Measurements from ENCODE around the gene PLEKHO1.
A peak's percentile ranks its signal among the peaks of the same experiment; 100 is the strongest.
"Not testable (repeated sequence)": the region's sequence is repeated elsewhere in the genome, so short reads cannot be mapped to it uniquely, and the experiment has no call there.

Gene PLEKHO1

DNA sequence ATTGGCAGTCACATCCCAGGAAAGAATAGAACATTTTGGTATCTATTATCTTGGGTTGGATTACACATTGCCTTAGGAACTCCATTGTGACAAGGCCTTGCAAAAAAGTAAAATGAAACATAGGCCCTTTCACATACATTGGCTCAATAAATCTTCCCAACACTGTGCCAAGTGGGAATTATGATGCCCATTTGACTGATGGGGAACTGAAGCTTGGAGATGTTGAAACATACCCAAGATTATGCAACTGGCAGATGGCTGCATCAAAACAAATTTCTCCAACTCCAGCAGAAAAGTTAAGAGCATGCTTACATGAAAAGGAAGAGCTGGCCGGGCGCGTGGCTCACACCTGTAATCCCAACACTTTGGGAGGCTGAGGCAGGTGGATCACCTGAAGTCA is 26.9 kb downstream of the PLEKHO1 start:
- peak; percentile 66 to 84 for DNase-seq

DNA sequence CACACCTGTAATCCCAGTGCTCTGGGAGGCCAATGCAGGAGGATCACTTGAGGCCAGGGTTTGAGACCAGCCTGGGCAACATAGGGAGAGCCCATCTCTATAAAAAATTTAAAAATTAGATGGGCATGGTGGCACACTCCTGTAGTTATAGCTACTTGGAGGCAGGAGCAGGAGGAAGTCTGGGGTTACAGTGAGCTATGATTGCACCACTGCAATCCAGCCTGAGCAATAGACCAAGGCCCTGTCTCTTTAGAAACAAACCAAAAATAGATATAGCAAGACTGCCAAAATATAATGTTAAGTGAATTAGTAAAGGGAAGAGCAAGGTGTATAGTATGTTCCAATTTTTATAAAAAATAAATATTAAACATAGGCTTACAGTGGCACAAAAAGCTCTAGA is 28.8 kb downstream of the PLEKHO1 start:
- DNase-seq, result peak; percentile 71 to 72

DNA sequence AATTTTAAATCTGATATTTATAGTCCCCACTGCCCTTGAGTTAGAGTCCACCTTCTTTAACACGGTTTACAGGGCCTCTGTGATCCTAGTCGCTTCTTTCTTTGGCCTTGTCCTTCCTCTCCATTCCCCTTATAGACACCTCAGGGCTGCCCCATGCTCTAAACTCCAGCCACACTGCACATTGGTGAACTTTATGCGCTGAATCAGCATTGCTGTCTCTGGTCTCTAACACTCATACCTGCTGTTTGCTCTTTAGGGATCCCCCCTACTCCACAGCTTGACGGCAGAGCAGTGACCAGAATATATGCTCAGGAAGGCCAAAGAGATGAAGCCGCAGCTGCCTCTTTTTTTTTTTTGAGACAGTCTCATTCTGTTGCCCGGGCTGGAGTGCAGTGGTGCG is 30.2 kb downstream of the PLEKHO1 start:
- no peak for DNase-seq

GRCh38 chr1:150180474-150180873 is 30.8 kb downstream of the PLEKHO1 start:
- peak; percentile 22 to 30 for DNase-seq

DNA sequence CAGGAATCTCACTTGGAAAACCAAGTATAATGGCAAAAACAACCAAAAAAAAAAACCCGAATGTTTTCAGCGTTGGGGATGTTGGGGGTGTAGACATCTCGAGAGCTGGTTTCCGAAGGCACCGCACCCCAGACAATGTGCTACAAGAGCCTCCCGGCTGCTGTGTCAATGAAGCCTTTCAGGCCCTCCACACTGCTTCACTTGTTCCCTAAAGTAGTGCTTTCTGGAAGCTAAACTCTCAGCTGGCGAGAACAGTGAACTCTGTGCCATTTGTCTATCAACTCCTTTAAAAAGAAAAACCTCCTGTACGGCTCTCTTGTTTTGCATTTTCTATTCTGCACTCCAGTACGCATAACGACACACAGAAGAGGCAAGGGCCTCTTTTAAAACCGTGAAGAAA is 32.5 kb downstream of the PLEKHO1 start:
- DNase-seq, result no peak

- DNase-seq, result peak; percentile 15 to 78
Measured at GRCh38 chr1:150183061-150183460, 33.3 kb downstream of the PLEKHO1 start.

DNA sequence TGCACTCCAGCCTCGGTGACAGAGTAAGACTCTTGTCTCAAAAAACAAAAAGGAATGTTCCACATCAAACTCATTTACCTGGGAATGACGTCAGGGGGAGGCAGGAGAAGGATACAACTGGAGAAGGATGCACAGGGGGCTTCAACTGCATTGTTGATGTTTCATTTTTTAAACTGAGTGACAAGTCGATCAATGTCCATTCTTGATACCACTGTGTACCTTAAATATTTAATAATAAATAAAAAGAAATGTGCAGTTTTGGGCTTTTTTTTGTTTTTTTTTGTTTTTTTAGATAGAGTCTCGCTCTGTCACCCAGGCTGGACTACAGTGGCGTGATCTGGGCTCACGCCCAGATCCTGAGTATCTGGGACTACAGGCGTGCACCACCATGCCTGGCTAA is 35.8 kb downstream of the PLEKHO1 start:
- DNase-seq, result no peak

GRCh38 chr1:150186438-150186788 is 36.7 kb downstream of the PLEKHO1 start:
- not testable (repeated sequence) for DNase-seq

DNA sequence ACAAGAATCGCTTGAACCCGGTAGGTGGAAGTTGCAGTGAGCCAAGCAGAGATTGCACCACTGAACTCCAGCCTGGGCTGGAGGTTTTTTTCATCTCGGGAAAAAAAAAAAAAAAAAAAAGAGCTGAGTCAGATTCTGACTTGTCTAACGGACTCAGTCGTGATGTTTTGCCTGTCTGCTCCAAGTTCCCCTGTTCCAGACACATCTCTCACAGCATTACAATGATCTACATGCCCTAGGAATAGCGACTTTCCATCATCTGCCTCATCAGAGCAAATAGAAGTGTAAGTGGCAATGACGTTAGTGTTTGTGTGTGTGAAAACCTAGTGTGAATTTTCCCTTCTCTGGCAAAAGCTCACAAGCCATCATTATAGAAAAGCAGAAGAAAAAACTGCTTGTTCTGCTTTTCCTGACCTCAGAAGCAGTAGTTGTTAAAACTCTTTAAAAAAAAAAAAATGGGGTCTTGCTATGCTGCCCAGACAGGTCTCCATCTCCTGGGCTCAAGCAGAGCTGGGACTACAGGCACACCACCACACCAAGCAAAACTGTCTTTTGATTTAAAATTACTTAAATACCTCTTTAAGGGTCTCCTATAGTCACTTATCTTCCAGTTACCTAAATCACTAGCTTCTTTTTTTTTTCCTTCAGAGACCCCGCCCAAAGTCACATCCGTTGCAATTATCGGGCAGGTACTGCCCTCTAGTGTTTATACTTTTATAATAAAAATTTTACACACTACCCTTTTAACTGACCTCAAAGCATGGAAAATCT is 37.3 kb downstream of the PLEKHO1 start:
- DNase-seq, result peak; percentile 70 to 92

DNA sequence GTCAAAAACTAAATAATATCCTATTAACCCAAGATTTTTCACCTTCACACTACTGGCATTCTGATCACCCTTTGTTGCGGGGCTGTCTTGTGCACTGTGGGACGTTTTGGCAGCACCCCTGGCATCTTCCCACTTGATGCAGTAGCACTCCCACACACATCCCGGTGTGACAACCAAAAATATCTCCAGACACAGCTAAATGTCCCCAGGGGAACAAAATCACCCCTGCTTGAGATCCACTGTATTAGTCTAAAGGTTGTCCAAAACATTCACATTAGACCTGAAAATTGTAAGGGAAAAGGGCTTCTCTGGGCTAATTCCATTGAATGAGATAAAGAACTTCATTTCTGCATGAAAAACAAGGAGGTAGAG is 37.8 kb downstream of the PLEKHO1 start:
- peak in 1 of 2 donors; percentile 15 for DNase-seq

DNA sequence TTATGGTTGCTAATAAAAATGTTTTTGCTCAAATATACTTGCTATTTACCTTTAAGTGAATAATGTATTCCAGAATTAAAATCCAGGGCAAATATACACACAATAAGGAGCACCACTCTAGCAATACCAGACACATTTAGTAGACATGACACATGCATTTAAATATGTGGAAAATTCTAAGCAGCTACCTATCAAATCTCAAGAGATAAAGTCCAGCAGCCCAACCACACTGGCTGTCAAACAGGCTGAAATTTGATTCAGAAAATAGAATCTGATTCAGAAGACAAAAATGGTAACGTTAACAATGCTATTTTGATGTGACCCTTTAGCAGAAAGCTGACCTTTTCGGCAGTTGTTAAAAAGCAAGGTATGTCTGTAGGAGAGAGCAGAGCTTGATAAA is 42.3 kb downstream of the PLEKHO1 start:
- DNase-seq, result no peak

DNA sequence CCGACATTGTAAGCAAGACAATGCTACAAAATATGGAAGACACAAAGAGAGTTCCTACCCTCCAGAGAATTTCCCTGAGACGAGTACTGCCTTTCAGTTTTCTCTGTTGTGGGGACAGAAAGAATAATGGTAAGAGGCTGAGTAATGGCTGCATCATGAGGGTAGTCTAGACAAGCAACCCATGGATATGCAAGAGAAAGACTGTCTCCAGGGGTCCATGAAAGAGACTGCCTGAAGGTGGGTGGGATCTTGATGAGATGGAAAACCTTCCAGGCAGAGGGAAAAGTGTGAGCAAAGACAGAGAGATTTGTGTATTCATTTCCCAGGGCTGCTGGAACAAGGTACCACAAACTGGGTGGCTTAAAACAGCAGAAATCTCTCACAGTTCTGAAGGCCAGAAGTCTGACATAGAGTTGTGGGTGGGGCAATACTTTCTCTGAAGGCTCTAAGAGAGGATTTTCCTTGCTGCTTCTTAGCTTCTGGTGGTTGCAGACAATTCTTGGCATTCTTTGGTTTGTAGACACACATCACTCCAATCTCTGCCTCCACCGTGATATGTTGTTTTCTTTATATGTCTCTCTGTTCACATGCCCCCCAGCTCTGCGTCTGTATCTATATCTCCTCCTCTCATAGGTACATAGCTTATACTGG is 44.8 kb downstream of the PLEKHO1 start:
- no peak for DNase-seq

DNA sequence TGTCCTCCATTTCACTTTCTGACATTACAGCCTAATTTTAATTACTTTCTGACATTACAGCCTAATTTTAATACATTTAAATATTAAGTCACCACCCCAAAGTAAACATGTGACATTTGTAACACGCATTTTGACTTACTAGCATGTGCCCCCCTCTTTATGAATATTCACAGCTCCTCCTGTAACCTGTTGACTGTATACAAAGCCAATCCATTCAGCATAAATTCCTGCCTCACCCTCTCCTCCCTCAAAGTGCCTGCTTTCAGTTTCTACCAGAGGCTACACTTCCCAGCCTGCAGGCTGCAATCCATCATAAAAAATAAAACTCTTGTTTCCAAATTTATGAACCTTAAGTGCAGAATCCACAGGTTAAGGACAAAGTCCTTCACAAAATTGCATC is 46.7 kb downstream of the PLEKHO1 start:
- DNase-seq, result no peak

DNA sequence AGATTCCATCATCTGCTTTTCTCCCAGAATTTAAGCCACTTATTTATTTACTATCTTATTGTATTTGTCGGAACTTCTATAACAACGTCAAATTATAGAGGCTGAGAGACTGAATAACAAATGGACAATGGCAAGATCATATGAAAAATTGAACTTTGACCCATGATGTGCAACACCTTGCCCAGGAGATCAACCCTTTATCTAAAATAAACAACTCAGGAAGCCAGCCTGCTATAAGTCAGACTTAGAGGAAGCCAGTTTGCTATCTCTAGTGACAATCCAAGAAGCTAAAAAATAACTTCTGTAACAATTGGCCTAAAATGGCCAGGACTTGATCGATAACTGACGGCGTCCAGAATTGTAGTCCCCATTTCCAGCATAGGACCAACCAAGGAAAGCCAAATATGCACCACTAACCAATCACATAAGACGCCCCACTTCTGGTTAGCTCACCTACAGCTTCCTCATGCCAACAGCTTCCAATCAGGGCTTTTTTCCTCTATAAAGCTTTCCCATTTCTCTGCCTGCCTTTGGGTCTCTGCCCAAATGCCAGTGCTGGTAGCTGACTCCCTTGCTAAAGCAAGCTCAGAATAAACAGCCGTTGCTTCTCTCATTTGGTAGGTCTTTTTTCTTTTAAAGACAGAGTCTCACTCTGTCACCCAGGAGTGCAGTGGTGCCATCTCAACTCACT is 57.7 kb downstream of the PLEKHO1 start:
- DNase-seq, result no peak

DNA sequence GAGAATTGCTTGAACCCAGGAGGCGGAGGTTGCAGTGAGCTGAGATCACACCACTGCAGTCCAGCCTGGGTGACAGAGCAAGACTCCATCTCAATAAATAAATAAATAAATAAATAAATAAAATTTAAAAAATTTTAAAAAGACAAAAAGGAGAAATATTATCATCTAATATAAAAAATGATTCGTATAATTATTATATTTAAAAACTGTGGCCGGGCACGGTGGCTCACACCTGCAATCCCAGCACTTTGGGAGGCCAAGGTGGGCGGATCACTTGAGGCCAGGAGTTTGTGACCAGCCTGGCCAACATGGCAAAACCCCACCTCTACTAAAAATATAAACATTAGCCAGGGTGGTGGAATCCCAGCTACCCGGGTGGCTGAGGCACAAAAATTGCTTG is 58.7 kb downstream of the PLEKHO1 start:
- DNase-seq, result not testable (repeated sequence)

All from inflammatory macrophage (primary cell).